B cell (primary cell): ENCODE measurements around the gene MCTP1. TPM values are rescaled to one million over a fixed set of nuclear protein-coding genes. Genes with fewer than 3 reads are reported as not detected.

Source experiments
- ATAC-seq: fragments of 200-7000 bp; cut with Tn5 transposase; one replicate; pipeline ENCODE4 v1.10.0; 2021; ENCODE audit warnings: low read depth, mild to moderate bottlenecking, moderate number of reproducible peaks, moderate library complexity
- CTCF ChIA-PET: fragments of 350-600 bp; sonication (Branson Sonifier 250); formaldehyde crosslinking; loops from one replicate; lab custom pipeline; 2021; ENCODE audit warnings: antibody characterized with exemption, inconsistent platforms; lab: Charles Lee
- POLR2A ChIA-PET: fragments of 350-600 bp; sonication (Branson Sonifier 250); formaldehyde crosslinking; loops from one replicate; lab custom pipeline; 2021; ENCODE audit warnings: antibody characterized with exemption; lab: Charles Lee
- DNase-seq: peaks from one replicate; pipeline ENCODE4 v3.0.0; 2013
- H2AFZ ChIP-seq: 2 replicates; pipeline ENCODE4 v1.6.1; 2012; ENCODE audit warnings: mild to moderate bottlenecking, low read depth, low read length; ENCODE audit not compliant: insufficient read depth, poor library complexity, severe bottlenecking
- H3K27ac ChIP-seq, 2 donors: 1 replicate in 1 of 2; 2 replicates in 1 of 2; pipeline ENCODE4 v1.5.1; 2012 to 2013; ENCODE audit warnings: low read length in 2 of 2, mild to moderate bottlenecking in 2 of 2, moderate library complexity in 1 of 2
- H3K27me3 ChIP-seq, 4 experiments: fragments of 200-600 bp in 1 of 4; sonication (generic) in 1 of 4; replicated peaks in 1 of 4; 1 replicate in 2 of 4; 2 replicates in 2 of 4; pipeline versions ENCODE4 v1.6.1 to v1.7.0; 2013 to 2016; ENCODE audit warnings: low read length in 3 of 4, mild to moderate bottlenecking in 2 of 4, mixed read lengths in 1 of 4, moderate library complexity in 1 of 4; ENCODE audit not compliant: insufficient read depth in 4 of 4, control insufficient read depth in 3 of 4; ENCODE audit errors: control extremely low read depth in 1 of 4
- H3K36me3 ChIP-seq, 2 experiments: replicated peaks in 1 of 2; 1 replicate in 1 of 2; 2 replicates in 1 of 2; pipeline versions ENCODE4 v1.6.1 to v1.7.1; 2013; ENCODE audit warnings: low read length in 1 of 2; ENCODE audit not compliant: insufficient read depth in 2 of 2, control insufficient read depth in 1 of 2; ENCODE audit errors: control extremely low read depth in 1 of 2, extremely low read depth in 1 of 2
- H3K4me1 ChIP-seq, 2 donors: fragments of 200-600 bp in 1 of 2; sonication (generic) in 1 of 2; 1 replicate in 1 of 2; 2 replicates in 1 of 2; pipeline versions ENCODE4 v1.5.1 to v1.6.1; 2013 to 2017; ENCODE audit warnings: low read length in 2 of 2; ENCODE audit not compliant: control insufficient read depth in 2 of 2, insufficient read depth in 2 of 2
- H3K4me2 ChIP-seq: replicated peaks from 2 replicates; pipeline ENCODE3; 2012; ENCODE audit warnings: mild to moderate bottlenecking, low read depth, low read length; ENCODE audit not compliant: poor library complexity, severe bottlenecking
- H3K4me3 ChIP-seq, 5 experiments: fragments of 200-600 bp in 1 of 5; sonication (generic) in 1 of 5; 1 replicate in 3 of 5; 2 replicates in 2 of 5; pipeline versions ENCODE4 v1.5.1 to v1.7.0; 2011 to 2016; ENCODE audit warnings: low read length in 4 of 5, mild to moderate bottlenecking in 4 of 5, low read depth in 2 of 5, control low read depth in 1 of 5, moderate library complexity in 1 of 5; ENCODE audit not compliant: insufficient read depth in 1 of 5; ENCODE audit errors: control extremely low read depth in 1 of 5, extremely low read depth in 1 of 5
- H3K79me2 ChIP-seq: fragments of 200-600 bp; sonication (generic); one replicate; pipeline ENCODE4 v1.6.0; 2016; ENCODE audit warnings: low read length; ENCODE audit not compliant: control insufficient read depth, insufficient read depth
- H3K9ac ChIP-seq: fragments of 200-600 bp; sonication (generic); 2 replicates; pipeline ENCODE4 v1.6.1; 2017; ENCODE audit warnings: mild to moderate bottlenecking, low read length, moderate library complexity
- H3K9me3 ChIP-seq, 3 donors: one replicate each; pipeline versions ENCODE4 v1.6.1 to v1.7.1; 2013; ENCODE audit warnings: low read length in 2 of 3; ENCODE audit not compliant: control insufficient read depth in 2 of 3, insufficient read depth in 1 of 3; ENCODE audit errors: control extremely low read depth in 1 of 3
- H4K20me1 ChIP-seq: 2 replicates; pipeline ENCODE4 v1.6.0; 2012; ENCODE audit warnings: mild to moderate bottlenecking, low read length; ENCODE audit not compliant: insufficient read depth, control insufficient read depth, poor library complexity, severe bottlenecking
- H3K27ac Mint-ChIP-seq: one replicate; pipeline ENCODE4 v1.8.0; 2021; ENCODE audit warnings: mixed read lengths
- H3K27me3 Mint-ChIP-seq: one replicate; pipeline ENCODE4 v1.8.0; 2021; ENCODE audit warnings: mixed read lengths
- H3K4me1 Mint-ChIP-seq: one replicate; pipeline ENCODE4 v1.8.0; 2021; ENCODE audit warnings: mixed read lengths
- H3K4me3 Mint-ChIP-seq: one replicate; pipeline ENCODE4 v1.8.0; 2021; ENCODE audit warnings: mixed read lengths
- H3K9me3 Mint-ChIP-seq: one replicate; pipeline ENCODE4 v1.8.0; 2022; ENCODE audit warnings: mixed read lengths; ENCODE audit not compliant: insufficient read depth
- EZH2 ChIP-seq: IDR thresholded peaks from 2 replicates; pipeline ENCODE4 v1.6.1; 2012; ENCODE audit warnings: borderline replicate concordance, low read depth, mild to moderate bottlenecking, moderate library complexity, low read length; ENCODE audit not compliant: insufficient read depth, poor library complexity, severe bottlenecking
- WGBS: methylation state at CpG from one replicate; pipeline ENCODE4 v1.1.5; 2013; ENCODE audit warnings: missing lambda C conversion rate; ENCODE audit not compliant: insufficient coverage; 5-methylcytosine and 5-hydroxymethylcytosine counted together
- intact Hi-C: fragments of 100-400 bp; cut with micrococcal nuclease; formaldehyde crosslinking; loops from one replicate; pipeline ENCODE4 v1.10.0; 2022
- polyA plus RNA-seq: library from polyadenylated mRNA; depleted of rRNA; stranded (reverse); fragments of >200 nt; gene quantifications from 2 replicates; pipeline ENCODE4 v1.2.3, GENCODE V29; 2012
- total RNA-seq, 2 donors: library from RNA; stranded (reverse); fragments of 120-200 nt in 1 of 2; gene quantifications; 1 replicate in 1 of 2; 2 replicates in 1 of 2; pipeline versions ENCODE4 v1.2.3 to v1.2.4, GENCODE V29; 2013 to 2022
- TF ChIP-seq, protein P1 (sequence below): fragments of 200-600 bp; IDR thresholded peaks from one replicate; pipeline ENCODE4 v1.8.0; 2022; ENCODE audit warnings: antibody characterized with exemption, mild to moderate bottlenecking

MCTP1 gene
- total and polyA plus RNA-seq, 2 donors (not counting 1 experiment from before 2014, with no cell fraction given) = 0.42 to 2.5 TPM

GRCh38 chr5:94674490-94675382, 610.2 kb downstream of the MCTP1 start:
- Mint-ChIP-seq H3K4me3 (no peak overlapping the region), H3K9me3 (no peaks in the 10 kb centered on the region), H3K27ac (no peak overlapping the region), H3K4me1 (peaks cover 3% of the 10 kb centered on the region), H3K27me3 (no peaks in the 10 kb centered on the region)
- no peaks in the 10 kb centered on the region for H4K20me1 ChIP-seq
- H3K36me3 ChIP-seq = no peaks in the 10 kb centered on the region
- no peak overlapping the region for H3K4me2 ChIP-seq
- no peaks in the 10 kb centered on the region for H3K27me3 ChIP-seq
- no peaks in the 10 kb centered on the region for H3K79me2 ChIP-seq
- DNase-seq (no peak), ATAC-seq (no peak)
- TF ChIP-seq, protein P1, sequence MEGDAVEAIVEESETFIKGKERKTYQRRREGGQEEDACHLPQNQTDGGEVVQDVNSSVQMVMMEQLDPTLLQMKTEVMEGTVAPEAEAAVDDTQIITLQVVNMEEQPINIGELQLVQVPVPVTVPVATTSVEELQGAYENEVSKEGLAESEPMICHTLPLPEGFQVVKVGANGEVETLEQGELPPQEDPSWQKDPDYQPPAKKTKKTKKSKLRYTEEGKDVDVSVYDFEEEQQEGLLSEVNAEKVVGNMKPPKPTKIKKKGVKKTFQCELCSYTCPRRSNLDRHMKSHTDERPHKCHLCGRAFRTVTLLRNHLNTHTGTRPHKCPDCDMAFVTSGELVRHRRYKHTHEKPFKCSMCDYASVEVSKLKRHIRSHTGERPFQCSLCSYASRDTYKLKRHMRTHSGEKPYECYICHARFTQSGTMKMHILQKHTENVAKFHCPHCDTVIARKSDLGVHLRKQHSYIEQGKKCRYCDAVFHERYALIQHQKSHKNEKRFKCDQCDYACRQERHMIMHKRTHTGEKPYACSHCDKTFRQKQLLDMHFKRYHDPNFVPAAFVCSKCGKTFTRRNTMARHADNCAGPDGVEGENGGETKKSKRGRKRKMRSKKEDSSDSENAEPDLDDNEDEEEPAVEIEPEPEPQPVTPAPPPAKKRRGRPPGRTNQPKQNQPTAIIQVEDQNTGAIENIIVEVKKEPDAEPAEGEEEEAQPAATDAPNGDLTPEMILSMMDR = no peak
- TF ChIP-seq EZH2 = no peak
- H3K4me1 ChIP-seq = no peaks in the 10 kb centered on the region
- no peak overlapping the region for H2AFZ ChIP-seq
- H3K9ac ChIP-seq = no peak overlapping the region
- no peaks in the 10 kb centered on the region for H3K9me3 ChIP-seq
- ChIA-PET CTCF (no interaction called here), POLR2A (no interaction called here)
- WGBS = no CpG with 5 or more reads among the region's 1 CpG
- intact Hi-C loops = no loop called here
- H3K27ac ChIP-seq = no peak overlapping the region
- H3K4me3 ChIP-seq = no peak overlapping the region

DNA sequence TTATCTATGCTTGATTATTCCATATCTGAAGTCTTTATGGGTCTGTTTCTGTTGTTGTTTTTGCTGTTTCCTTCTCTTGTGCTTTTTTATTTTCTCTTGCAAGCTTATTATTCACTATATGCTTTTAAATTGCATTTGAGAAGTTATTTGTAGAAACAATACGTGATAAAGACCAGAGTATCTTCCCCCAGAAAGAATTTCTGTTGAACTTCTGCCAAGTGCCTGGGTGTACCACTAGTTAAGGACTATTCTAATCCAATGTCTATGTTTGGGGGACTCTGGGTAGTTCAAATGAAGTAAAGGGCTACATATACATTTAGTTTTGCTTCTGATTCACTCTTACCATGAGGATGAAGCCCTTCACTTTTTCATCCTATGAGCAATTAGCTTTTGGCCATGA, 612.1 kb downstream of the MCTP1 start:
- no peak overlapping the region for H2AFZ ChIP-seq
- no peak overlapping the region for H3K4me3 ChIP-seq
- WGBS = no CpG with 5 or more reads among the region's 1 CpG
- intact Hi-C loops = no loop called here
- ChIA-PET POLR2A (no interaction called here), CTCF (interaction anchor here (0.8 kb wide), 2 partner anchors 18 to 20 kb away, joined by 3 to 4 read pairs; no protein-coding TSS in a partner anchor)
- H3K4me1 ChIP-seq = no peaks in the 10 kb centered on the region
- H3K4me1 Mint-ChIP-seq = peaks cover 3% of the 10 kb centered on the region
- H3K9ac ChIP-seq = no peak overlapping the region
- no peaks in the 10 kb centered on the region for H4K20me1 ChIP-seq
- H3K27me3 Mint-ChIP-seq = no peaks in the 10 kb centered on the region
- no peak overlapping the region for H3K4me2 ChIP-seq
- DNase-seq (no peak), ATAC-seq (no peak)
- H3K27me3 ChIP-seq = no peaks in the 10 kb centered on the region
- no peak overlapping the region for H3K27ac Mint-ChIP-seq
- H3K9me3 Mint-ChIP-seq = no peaks in the 10 kb centered on the region
- no peaks in the 10 kb centered on the region for H3K79me2 ChIP-seq
- no peak overlapping the region for H3K27ac ChIP-seq
- no peak for TF ChIP-seq EZH2
- TF ChIP-seq, protein P1 = no peak
- no peaks in the 10 kb centered on the region for H3K9me3 ChIP-seq
- H3K4me3 Mint-ChIP-seq = no peak overlapping the region
- H3K36me3 ChIP-seq = no peaks in the 10 kb centered on the region
